ENCODE data around the gene CDKN2A. TPM values are rescaled to one million over a fixed set of nuclear protein-coding genes. Genes with fewer than 3 reads are reported as not detected.

CDKN2A gene
- total RNA-seq, 1 experiment from 2014 or later, result 477 TPM

- DNase-seq (ENCODE audit: low read depth), result no peak
Observed at GRCh38 chr9:22005702-22006606, 11.8 kb upstream of the CDKN2A start.

GRCh38 chr9:22005021-22005701, 11.0 kb upstream of the CDKN2A start:
- DNase-seq (ENCODE audit: low read depth), result no peak

- no peak for DNase-seq (ENCODE audit: low read depth)
Observed at GRCh38 chr9:22002038-22002437, 7.8 kb upstream of the CDKN2A start.

- no peak for DNase-seq (ENCODE audit: low read depth)
Observed at GRCh38 chr9:21998026-21998425, 3.8 kb upstream of the CDKN2A start.

- no peak for DNase-seq (ENCODE audit: low read depth)
Observed at GRCh38 chr9:21997480-21997879, 3.3 kb upstream of the CDKN2A start.

- DNase-seq (ENCODE audit: low read depth), result no peak
Observed at GRCh38 chr9:21996858-21997257, 2.7 kb upstream of the CDKN2A start.

- no peak for DNase-seq (ENCODE audit: low read depth)
Observed at GRCh38 chr9:21996438-21996837, 2.2 kb upstream of the CDKN2A start.

- peak; percentile 56 for DNase-seq (ENCODE audit: low read depth)
Observed at GRCh38 chr9:21995666-21996398, 1.6 kb upstream of the CDKN2A start.

GRCh38 chr9:21995006-21995665, 944 bp upstream of the CDKN2A start:
- peak; percentile 84 for DNase-seq (ENCODE audit: low read depth)

GRCh38 chr9:21994556-21995005, 389 bp upstream of the CDKN2A start, which contains the start of gene CDKN2B-AS1:
Gene CDKN2B-AS1, plus strand, starts transcription at chr9:21994791.
- DNase-seq (ENCODE audit: low read depth), result no peak

- DNase-seq (ENCODE audit: low read depth), result no peak
Observed at GRCh38 chr9:21993007-21993406, 1.2 kb downstream of the CDKN2A start.

- DNase-seq (ENCODE audit: low read depth), result no peak
Observed at GRCh38 chr9:21991072-21991959, 2.9 kb downstream of the CDKN2A start.

GRCh38 chr9:21989440-21990189, 4.6 kb downstream of the CDKN2A start:
- no peak for DNase-seq (ENCODE audit: low read depth)

GRCh38 chr9:21988056-21988990, 5.9 kb downstream of the CDKN2A start:
- no peak for DNase-seq (ENCODE audit: low read depth)

GRCh38 chr9:21985964-21986667, 8.1 kb downstream of the CDKN2A start:
- DNase-seq (ENCODE audit: low read depth), result no peak

- no peak for DNase-seq (ENCODE audit: low read depth)
Observed at GRCh38 chr9:21984101-21984500, 10.1 kb downstream of the CDKN2A start.

GRCh38 chr9:21983561-21983935, 10.6 kb downstream of the CDKN2A start:
- DNase-seq (ENCODE audit: low read depth), result no peak
